Measurements from ENCODE around the gene TAS2R1.

GRCh38 chr5:9615331-9615730, 14.8 kb downstream of the TAS2R1 start:
- TF ChIP-seq CTCF (IDR thresholded peaks at IDR 0.05) (no peak), POLR2A (IDR thresholded peaks at IDR 0.05) (no peak)

Data from esophagus squamous epithelium (tissue), 4 donors.